Stimulated activated naive CD8-positive, alpha-beta T cell treated with anti-CD3 and anti-CD28 coated beads, Interleukin-15, Interleukin-2, amounts not matched to agents 100 U/mL and 50 U/mL, for 24 hours (primary cell): ENCODE measurements around the gene MPI.
A peak's percentile ranks its signal among the peaks of the same experiment; 100 is the strongest.
"Not testable (repeated sequence)": the region's sequence is repeated elsewhere in the genome, so short reads cannot be mapped to it uniquely, and the experiment has no call there.

ENCODE experiments used
- ATAC-seq: fragments of 150-1000 bp; cut with Tn5 transposase; one replicate; pipeline ENCODE4 v1.10.0; 2021
- DNase-seq: peaks from one replicate; pipeline ENCODE4 v3.0.0; 2021

Gene MPI

GRCh38 chr15:74891469-74891868, 1.6 kb downstream of the MPI start:
- DNase-seq (no peak), ATAC-seq (no peak)

DNA sequence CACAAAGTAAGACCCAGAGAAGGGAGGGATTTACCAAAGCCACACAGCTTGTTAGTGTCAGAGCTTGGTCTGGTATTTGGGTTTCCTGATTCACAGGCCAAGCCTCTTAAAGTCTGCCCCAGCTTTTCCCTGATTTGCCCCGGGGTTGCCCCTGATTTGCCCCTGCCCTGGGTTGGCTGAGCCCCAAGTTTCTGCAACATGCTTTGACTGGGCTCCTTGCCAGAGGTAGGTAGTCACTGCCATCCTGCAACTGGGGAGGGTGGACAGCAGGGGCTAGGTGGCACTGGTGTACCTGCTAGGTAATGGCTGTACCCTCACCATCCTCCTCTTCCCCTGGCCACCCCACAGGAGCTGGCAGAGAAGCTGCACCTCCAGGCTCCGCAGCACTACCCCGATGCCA, 2.5 kb downstream of the MPI start:
- ATAC-seq: no peak

GRCh38 chr15:74892931-74893330, 3.1 kb downstream of the MPI start:
- no peak for ATAC-seq
- no peak for DNase-seq

More for the DNA sequence above, 2.5 kb downstream of the MPI start:
- no peak for DNase-seq

DNA sequence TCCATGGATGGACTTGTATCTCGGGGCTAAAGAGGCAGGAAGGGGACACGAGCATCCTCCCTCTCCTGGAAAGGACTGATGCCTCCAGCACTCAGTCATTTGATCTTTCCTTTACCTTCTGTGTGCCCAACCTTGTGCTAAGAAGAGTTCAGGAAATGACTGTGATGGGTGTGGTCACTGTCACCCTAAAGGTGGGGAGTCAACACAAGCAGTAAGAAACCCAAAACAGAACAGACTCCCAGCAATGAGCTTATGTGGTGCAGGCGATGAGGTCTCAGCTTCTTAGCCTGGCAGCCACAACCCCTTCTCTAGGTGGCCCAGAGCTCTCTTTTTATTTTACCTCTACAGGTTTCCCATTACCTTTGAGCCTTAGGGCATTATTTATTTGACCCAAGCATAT, 3.8 kb downstream of the MPI start:
- DNase-seq (no peak), ATAC-seq (no peak)

DNA sequence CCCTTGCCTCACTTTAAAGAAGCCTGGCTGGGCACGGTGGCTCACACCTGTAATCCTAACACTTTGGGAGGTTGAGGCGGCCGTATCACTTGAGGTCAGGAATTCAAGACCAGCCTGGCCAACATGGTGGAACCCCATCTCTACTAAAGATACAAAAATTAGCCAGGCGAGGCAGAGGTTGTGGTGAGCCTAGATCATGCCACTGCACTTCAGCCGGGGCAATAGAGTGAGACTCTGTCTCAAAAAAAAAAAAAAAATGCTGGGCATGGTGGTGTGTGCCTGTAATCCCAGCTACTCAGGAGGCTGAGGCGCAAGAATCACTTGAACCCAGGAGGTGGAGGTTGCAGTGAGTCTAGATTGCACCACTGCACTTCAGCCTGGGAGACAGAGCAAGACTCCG, 4.5 kb downstream of the MPI start:
- ATAC-seq, DNase-seq: not testable (repeated sequence)

DNA sequence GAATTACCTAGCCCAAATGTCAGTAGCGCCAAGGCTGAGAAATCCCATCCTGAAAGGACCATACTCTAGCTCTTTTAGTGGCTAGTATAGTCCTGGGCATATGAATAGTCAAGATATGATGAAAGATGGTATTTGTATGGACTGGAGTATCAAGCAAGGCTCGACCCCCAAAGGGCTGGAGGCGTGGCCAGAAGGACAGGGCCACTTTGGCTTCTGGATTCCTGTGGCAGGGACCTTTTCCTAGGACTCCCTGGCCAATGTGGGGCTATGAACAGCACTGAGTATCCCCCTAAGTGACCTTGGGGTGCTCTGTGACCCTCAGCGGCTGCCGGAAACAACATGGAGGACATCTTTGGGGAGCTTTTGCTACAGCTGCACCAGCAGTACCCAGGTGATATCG, 6.0 kb downstream of the MPI start:
- DNase-seq (no peak), ATAC-seq (no peak)

- no peak for DNase-seq
- ATAC-seq: no peak
Measured at GRCh38 chr15:74896316-74896715, 6.5 kb downstream of the MPI start.

DNA sequence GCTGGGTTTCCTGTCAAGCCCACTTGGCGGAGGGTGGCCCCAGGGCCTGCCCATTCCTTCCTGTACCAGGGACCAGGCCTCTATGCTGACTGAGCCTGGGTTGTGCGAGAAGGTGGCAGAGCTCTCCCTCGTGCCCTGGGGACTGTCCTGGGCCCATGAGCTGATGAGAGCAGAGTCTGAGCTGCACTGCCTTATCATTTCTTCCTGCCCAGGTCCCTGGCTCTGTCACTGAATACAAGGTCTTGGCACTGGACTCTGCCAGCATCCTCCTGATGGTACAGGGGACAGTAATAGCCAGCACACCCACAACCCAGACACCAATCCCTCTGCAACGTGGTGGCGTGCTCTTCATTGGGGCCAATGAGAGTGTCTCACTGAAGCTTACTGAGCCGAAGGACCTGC, 7.5 kb downstream of the MPI start:
- DNase-seq: no peak
- ATAC-seq: no peak

GRCh38 chr15:74901612-74902063, 11.8 kb downstream of the MPI start:
- DNase-seq (peak; percentile 64), ATAC-seq (peak; percentile 44)

- DNase-seq: no peak
- ATAC-seq: no peak
Measured at GRCh38 chr15:74902295-74903075, 12.6 kb downstream of the MPI start.

DNA sequence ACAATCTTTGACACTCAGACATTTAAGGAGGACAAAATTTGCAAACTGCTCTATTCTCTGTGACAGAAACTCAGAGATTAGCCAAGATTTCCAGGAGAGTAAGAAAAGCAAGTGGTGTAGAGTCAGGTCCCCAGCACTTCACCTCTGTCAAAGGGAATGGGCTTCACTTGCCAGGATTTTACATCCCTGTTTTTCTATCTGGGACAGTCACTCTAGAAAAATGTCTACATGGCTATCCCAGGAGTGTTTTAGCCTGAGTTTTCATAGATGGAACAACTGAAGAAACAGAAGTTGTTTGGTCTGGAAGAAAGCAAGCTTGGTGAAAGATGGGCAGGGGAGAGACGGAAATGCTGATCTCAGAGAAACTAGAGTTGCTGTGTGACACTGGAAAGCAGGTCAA, 13.8 kb downstream of the MPI start:
- ATAC-seq (no peak), DNase-seq (no peak)

DNA sequence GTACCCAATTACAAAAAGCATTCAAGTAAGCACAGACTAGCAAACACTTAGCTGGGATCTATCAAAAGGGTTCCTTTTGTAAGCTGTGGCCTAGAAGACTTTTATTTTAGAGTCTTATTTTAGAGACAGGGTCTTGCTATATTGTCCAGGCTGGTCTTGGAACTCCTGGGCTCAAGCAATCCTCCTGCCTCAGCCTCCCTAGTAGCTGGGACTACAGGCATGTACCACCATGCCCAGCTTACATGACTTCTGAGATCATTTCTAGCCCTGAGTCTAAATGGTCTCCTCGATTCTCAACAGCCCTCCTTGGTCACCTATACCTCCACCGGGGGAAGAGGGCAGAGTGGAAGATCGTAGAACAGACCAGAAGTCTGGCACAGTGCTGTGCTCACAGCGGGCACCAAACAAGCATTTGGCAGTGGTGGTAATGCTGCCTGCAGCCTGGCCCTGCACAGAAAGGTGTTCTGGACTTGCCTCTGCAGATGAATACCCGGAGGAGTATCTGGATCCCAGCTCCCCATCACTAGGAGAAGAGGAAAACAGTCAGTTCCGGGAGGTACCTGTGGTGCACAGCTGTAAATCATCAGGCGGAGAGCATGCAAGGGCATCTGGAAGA, 14.5 kb downstream of the MPI start:
- DNase-seq (no peak), ATAC-seq (no peak)

GRCh38 chr15:74906067-74906449, 16.2 kb downstream of the MPI start:
- DNase-seq: peak; percentile 43
- ATAC-seq: peak; percentile 31

GRCh38 chr15:74906450-74907162, 16.8 kb downstream of the MPI start, which contains the start of gene FAM219B:
Gene FAM219B (minus strand): TSS chr15:74906851. CDS start chr15:74906800, 51 bp downstream.
- ATAC-seq (peak; percentile 91), DNase-seq (peak; percentile 87)

- no peak for ATAC-seq
Measured at GRCh38 chr15:74907163-74907870, 17.5 kb downstream of the MPI start.

DNA sequence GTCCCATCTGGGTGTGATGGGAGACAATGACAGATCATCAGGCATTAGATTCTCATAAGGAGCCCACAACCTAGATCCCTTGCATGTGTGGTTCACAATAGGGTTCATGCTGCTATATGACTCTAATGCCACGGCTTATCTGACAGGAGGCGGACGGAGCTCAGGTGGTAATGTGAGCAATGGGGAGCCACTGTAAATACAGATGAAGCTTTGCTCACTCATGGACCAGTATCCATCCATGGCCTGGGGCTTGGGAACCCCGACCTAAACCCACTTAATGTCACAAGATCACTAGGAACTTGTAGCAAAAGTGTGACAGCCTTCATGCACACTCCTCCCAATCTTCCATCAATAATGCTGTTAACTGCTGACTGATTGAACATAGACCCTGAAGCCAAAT, 18.8 kb downstream of the MPI start:
- DNase-seq (no peak), ATAC-seq (no peak)

More at GRCh38 chr15:74907163-74907870, 17.5 kb downstream of the MPI start:
- DNase-seq: no peak

DNA sequence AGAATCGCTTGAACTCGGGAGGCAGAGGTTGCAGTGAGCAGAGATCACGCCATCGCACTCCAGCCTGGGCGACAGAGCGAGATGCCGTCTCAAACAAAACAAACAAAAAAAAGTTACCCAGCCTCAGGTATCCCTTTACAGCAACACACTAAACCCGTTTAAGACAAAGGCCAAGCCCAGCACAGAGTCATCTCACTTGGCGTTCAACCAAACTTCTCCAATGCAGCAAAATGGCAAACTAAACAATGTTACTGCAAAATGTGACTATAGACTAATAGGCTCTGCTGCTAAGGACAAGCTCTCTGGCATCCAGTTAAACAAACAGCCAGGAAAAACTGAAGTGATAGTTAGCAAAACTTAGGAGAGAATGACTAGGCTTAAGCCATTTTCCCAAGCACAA, 23.2 kb downstream of the MPI start:
- ATAC-seq: no peak

DNA sequence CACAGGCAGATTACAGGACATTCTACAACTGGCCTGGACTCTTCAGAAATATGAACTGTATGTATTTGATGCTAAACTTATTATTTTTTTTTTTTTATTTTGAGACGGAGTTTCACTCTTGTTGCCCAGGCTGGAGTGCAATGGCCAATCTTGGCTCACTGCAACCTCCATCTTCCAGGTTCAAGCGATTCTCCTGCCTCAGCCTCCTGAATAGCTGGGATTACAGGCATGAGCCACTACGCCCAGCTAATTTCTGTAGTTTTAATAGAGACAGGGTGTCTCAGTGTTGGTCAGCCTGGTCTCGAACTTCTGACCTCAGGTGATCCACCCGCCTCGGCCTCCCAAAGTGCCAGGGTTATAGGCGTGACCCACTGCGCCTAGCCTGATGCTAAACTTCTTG, 24.0 kb downstream of the MPI start:
- not testable (repeated sequence) for ATAC-seq, DNase-seq

More for the DNA sequence above, 23.2 kb downstream of the MPI start:
- no peak for DNase-seq

- no peak for DNase-seq
- ATAC-seq: no peak
Measured at GRCh38 chr15:74917676-74918075, 27.8 kb downstream of the MPI start.

DNA sequence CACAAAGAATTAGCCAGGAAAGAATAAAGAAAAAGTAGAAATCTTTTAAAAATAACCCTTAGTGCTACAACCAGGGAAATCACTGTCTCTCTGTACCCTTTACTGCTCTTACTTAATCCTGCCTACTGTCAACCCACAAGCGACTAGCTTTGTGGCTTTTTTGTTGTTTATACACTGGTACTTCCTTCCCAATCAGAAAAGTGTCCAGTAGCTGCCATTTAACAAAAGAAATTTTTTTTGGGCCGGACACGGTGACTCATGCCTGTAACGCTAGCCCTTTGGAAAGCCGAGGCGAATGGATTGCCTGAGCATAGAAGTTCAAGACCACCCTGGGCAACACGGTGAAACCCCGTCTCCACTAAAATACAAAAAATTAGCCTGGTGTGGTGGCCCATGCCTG, 30.6 kb downstream of the MPI start:
- ATAC-seq (no peak), DNase-seq (no peak)

GRCh38 chr15:74924525-74924924, 34.7 kb downstream of the MPI start:
- DNase-seq (no peak), ATAC-seq (no peak)

- ATAC-seq: no peak
- DNase-seq: no peak
Measured at GRCh38 chr15:74928771-74929198, 38.9 kb downstream of the MPI start.
